Lower leg skin (tissue), 3 donors: ENCODE data around the gene CELF2.

Source experiments
- POLR2A ChIP-seq, 2 donors: fragments of 450-650 bp; IDR thresholded peaks; one replicate each; pipeline ENCODE4 v1.6.1; 2016 to 2017; ENCODE audit warnings: antibody characterized with exemption in 2 of 2, mild to moderate bottlenecking in 1 of 2, moderate library complexity in 1 of 2
- TF ChIP-seq, protein P1 (sequence below), 3 donors: fragments of 450-650 bp; IDR thresholded peaks; one replicate each; pipeline ENCODE4 v1.5.1; 2016; ENCODE audit warnings: antibody characterized with exemption in 3 of 3, mild to moderate bottlenecking in 3 of 3, moderate library complexity in 2 of 3

- TF ChIP-seq, protein P1, sequence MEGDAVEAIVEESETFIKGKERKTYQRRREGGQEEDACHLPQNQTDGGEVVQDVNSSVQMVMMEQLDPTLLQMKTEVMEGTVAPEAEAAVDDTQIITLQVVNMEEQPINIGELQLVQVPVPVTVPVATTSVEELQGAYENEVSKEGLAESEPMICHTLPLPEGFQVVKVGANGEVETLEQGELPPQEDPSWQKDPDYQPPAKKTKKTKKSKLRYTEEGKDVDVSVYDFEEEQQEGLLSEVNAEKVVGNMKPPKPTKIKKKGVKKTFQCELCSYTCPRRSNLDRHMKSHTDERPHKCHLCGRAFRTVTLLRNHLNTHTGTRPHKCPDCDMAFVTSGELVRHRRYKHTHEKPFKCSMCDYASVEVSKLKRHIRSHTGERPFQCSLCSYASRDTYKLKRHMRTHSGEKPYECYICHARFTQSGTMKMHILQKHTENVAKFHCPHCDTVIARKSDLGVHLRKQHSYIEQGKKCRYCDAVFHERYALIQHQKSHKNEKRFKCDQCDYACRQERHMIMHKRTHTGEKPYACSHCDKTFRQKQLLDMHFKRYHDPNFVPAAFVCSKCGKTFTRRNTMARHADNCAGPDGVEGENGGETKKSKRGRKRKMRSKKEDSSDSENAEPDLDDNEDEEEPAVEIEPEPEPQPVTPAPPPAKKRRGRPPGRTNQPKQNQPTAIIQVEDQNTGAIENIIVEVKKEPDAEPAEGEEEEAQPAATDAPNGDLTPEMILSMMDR (IDR thresholded peaks at IDR 0.05) = no peak
- no peak for TF ChIP-seq POLR2A (IDR thresholded peaks at IDR 0.05)
These were observed 334.1 kb downstream of the CELF2 start for GRCh38 chr10:11351801-11352200.
